ENCODE results near the gene GRIN2C.

GRCh38 chr17:74877592-74878548 is 18.2 kb upstream of the GRIN2C start:
- no peak for TF ChIP-seq CTCF (IDR thresholded peaks at IDR 0.05; ENCODE audit: insufficient read depth, low read length, poor library complexity, severe bottlenecking)
- no peak for TF ChIP-seq EZH2phosphoT487 (conservative IDR thresholded peaks at IDR 0.05; ENCODE audit: low read length)

All from SU-DHL-6 (cell line).